ENCODE results near the gene VPS33B. TPM values are rescaled to one million over a fixed set of nuclear protein-coding genes. Genes with fewer than 3 reads are reported as not detected.
A peak's percentile ranks its signal among the peaks of the same experiment; 100 is the strongest.

The VPS33B gene
- total RNA-seq, 2 donors from 2014 or later, result 23.6 to 26.5 TPM

DNA sequence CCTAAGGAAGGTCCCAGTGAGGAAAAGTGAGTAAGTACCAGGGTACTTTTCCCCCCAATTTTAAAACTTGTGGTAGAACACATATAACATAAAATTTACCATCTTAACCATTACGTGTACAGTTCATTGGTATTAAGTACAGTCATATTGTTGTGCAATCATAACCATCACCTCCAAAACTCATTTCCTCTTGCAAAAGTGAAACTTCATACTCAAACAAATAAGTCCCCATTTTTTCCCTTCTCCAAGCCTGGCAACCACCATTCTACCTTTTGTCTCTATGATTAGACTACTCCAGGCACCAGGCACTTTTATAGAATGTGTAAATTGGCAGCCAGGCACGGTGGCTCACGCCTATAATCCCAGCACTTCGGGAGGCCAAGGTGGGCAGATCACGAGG is 40.3 kb downstream of the VPS33B start:
- peaks cover 31% of the 10 kb centered on the region for H3K36me3 Mint-ChIP-seq
- peak overlapping the region; percentile 59 to 89 for H3K27ac Mint-ChIP-seq
- DNase-seq (ENCODE audit: low spot score) (peak; percentile 69), ATAC-seq (peak; percentile 86 to 89)
- peak overlapping the region; percentile 67 for H3K4me3 Mint-ChIP-seq
- peaks cover 23 to 32% of the 10 kb centered on the region in 2 donors for H3K4me1 Mint-ChIP-seq (ENCODE audit: low read depth in 2 of 2)
- no peaks in the 10 kb centered on the region for H3K27me3 Mint-ChIP-seq
- H3K9me3 Mint-ChIP-seq, result no peaks in the 10 kb centered on the region

DNA sequence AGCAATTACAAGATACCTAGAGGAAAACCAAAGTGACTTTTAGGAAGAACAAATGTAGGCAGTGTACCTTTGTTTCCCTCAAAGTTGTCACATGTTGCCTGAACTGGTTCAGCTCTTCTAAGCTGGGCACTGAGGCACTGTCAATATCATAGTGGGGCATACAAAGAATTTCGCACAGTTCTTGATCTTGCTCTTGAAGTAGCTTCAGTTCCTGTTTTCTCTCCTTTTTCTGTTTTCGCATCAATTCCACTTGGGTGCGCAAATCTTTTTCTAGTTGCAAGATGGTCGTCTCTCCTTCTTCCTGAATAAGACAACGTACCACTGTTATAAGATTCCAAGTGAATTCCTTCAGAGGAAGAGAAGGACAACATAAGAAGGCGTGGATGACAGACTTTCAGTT is 40.7 kb downstream of the VPS33B start:
- ATAC-seq, result no peak
- no peaks in the 10 kb centered on the region for H3K9me3 Mint-ChIP-seq
- peaks cover 23 to 32% of the 10 kb centered on the region in 2 donors for H3K4me1 Mint-ChIP-seq (ENCODE audit: low read depth in 2 of 2)
- peak overlapping the region; percentile 67 for H3K4me3 Mint-ChIP-seq
- peak overlapping the region; percentile 59 to 89 for H3K27ac Mint-ChIP-seq
- no peak for DNase-seq (ENCODE audit: low spot score)
- H3K36me3 Mint-ChIP-seq, result peaks cover 31% of the 10 kb centered on the region
- no peaks in the 10 kb centered on the region for H3K27me3 Mint-ChIP-seq

DNA sequence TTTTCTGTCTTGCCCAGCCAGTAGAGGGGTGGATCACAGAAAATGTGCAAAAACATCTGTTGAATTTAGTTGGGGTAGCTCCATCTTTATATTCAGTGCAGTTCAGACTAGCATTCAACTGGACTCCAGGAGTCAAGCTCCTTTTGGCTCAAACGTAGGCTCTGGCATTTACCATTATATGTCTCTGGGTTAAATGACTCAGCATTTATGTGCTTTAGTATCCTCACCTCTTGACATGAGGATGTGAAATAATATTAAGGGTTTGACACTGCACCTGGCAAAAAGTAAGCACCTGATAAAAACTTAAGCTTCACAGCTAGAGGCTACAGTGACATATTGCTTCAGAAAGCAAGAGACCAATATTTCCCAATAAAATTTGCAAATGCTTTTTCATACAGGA is 42.8 kb downstream of the VPS33B start:
- Mint-ChIP-seq H3K4me3 (no peak overlapping the region), H3K27me3 (no peaks in the 10 kb centered on the region), H3K36me3 (peaks cover 34% of the 10 kb centered on the region), H3K4me1 (ENCODE audit: low read depth in 2 of 2) (peaks cover 23 to 32% of the 10 kb centered on the region in 2 donors), H3K27ac (peak overlapping the region in 1 of 2 donors; percentile 45), H3K9me3 (no peaks in the 10 kb centered on the region)
- DNase-seq (ENCODE audit: low spot score) (no peak), ATAC-seq (no peak)

- ATAC-seq, result no peak
- Mint-ChIP-seq H3K9me3 (no peaks in the 10 kb centered on the region), H3K27ac (no peak overlapping the region), H3K4me3 (no peak overlapping the region), H3K27me3 (no peaks in the 10 kb centered on the region), H3K4me1 (ENCODE audit: low read depth in 2 of 2) (peaks cover 0 to under 1% of the 10 kb centered on the region in 2 donors), H3K36me3 (peaks cover 19% of the 10 kb centered on the region)
- no peak for DNase-seq (ENCODE audit: low spot score)
Measured at GRCh38 chr15:90974216-90974615, 48.2 kb downstream of the VPS33B start.

GRCh38 chr15:90972133-90972532 is 50.3 kb downstream of the VPS33B start:
- H3K9me3 Mint-ChIP-seq, result no peaks in the 10 kb centered on the region
- no peak overlapping the region for H3K27ac Mint-ChIP-seq
- ATAC-seq, result no peak
- H3K4me1 Mint-ChIP-seq (ENCODE audit: low read depth in 2 of 2), result no peaks in the 10 kb centered on the region
- H3K27me3 Mint-ChIP-seq, result no peaks in the 10 kb centered on the region
- H3K36me3 Mint-ChIP-seq, result peaks cover 14% of the 10 kb centered on the region
- no peak overlapping the region for H3K4me3 Mint-ChIP-seq
- no peak for DNase-seq (ENCODE audit: low spot score)

DNA sequence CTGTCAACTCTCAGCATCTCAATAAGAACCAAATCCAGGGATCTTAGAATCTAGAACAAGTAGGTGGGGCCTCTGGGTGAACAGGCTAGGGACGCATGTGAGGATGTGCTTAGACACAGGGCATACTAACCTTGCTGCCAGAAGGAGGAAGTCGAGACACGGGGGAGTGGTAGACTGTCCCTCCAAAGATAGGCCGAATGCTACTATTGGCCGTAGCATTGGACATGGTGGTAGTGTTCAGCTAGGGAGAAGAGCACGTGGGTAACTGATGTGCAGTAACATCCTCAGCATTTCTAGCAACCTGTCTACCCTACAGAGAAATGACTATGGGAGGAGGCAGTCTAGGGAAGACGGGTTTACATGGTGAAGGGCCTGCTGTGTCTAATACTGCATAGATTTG is 52.1 kb downstream of the VPS33B start:
- H3K36me3 Mint-ChIP-seq, result peaks cover 14% of the 10 kb centered on the region
- no peak overlapping the region for H3K4me3 Mint-ChIP-seq
- H3K27me3 Mint-ChIP-seq, result no peaks in the 10 kb centered on the region
- DNase-seq (ENCODE audit: low spot score) (no peak), ATAC-seq (no peak)
- no peaks in the 10 kb centered on the region for H3K9me3 Mint-ChIP-seq
- H3K27ac Mint-ChIP-seq, result no peak overlapping the region
- no peaks in the 10 kb centered on the region for H3K4me1 Mint-ChIP-seq (ENCODE audit: low read depth in 2 of 2)

DNA sequence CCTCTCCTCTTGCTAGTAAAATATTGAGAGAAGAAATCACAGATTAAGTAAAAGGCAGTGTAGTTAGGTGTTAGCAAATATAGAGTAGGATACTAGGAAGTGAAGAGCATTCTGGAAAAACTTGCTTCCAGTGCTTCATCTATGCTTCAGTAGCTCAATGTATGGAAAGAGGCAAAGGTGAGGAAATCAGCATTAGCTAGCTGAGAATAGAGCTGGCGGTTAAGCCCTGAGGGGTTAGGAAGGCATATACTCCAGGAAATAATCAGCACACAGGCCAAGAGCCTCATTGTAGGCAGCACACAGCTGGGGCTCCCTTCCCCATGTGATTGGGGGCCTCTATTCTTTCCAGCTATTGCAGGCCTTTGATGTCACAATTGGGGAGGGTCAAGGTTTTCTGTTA is 54.0 kb downstream of the VPS33B start:
- H3K27ac Mint-ChIP-seq, result no peak overlapping the region
- ATAC-seq, result no peak
- H3K27me3 Mint-ChIP-seq, result no peaks in the 10 kb centered on the region
- DNase-seq (ENCODE audit: low spot score), result no peak
- H3K36me3 Mint-ChIP-seq, result no peaks in the 10 kb centered on the region
- no peaks in the 10 kb centered on the region for H3K4me1 Mint-ChIP-seq (ENCODE audit: low read depth in 2 of 2)
- no peak overlapping the region for H3K4me3 Mint-ChIP-seq
- H3K9me3 Mint-ChIP-seq, result no peaks in the 10 kb centered on the region

GRCh38 chr15:90967206-90967605 is 55.2 kb downstream of the VPS33B start:
- Mint-ChIP-seq H3K4me3 (no peak overlapping the region), H3K4me1 (ENCODE audit: low read depth in 2 of 2) (no peaks in the 10 kb centered on the region), H3K9me3 (no peaks in the 10 kb centered on the region), H3K36me3 (no peaks in the 10 kb centered on the region), H3K27ac (no peak overlapping the region), H3K27me3 (no peaks in the 10 kb centered on the region)
- DNase-seq (ENCODE audit: low spot score), result no peak
- ATAC-seq, result no peak

- Mint-ChIP-seq H3K27ac (no peak overlapping the region), H3K36me3 (no peaks in the 10 kb centered on the region)
Measured at GRCh38 chr15:90966262-90966661, 56.1 kb downstream of the VPS33B start.

DNA sequence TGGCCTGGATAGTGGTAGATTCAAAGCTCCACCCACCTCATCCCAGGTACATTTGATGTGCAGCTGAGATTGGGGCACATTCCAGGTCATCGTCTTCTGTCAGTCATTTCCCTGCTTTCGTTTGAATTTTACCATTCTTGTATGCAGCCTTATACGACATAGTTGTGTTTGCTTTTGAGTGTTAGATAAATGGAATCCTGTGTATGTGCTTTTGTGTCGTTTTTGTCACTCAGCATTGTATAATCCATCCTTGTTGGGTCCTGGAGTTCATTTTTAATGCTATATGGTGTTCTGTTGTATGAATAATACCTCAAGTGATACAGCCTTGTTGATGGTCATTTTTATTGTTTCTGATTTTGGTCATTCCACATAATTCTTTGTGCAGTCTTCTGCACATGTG is 60.4 kb downstream of the VPS33B start:
- no peaks in the 10 kb centered on the region for H3K36me3 Mint-ChIP-seq
- no peak for DNase-seq (ENCODE audit: low spot score)
- H3K4me3 Mint-ChIP-seq, result no peak overlapping the region
- no peaks in the 10 kb centered on the region for H3K27me3 Mint-ChIP-seq
- no peak for ATAC-seq
- no peaks in the 10 kb centered on the region for H3K9me3 Mint-ChIP-seq
- no peak overlapping the region for H3K27ac Mint-ChIP-seq
- peaks cover 0 to 5% of the 10 kb centered on the region in 2 donors for H3K4me1 Mint-ChIP-seq (ENCODE audit: low read depth in 2 of 2)

More at GRCh38 chr15:90966262-90966661, 56.1 kb downstream of the VPS33B start:
- Mint-ChIP-seq H3K4me3 (no peak overlapping the region), H3K27me3 (no peaks in the 10 kb centered on the region), H3K4me1 (ENCODE audit: low read depth in 2 of 2) (peaks cover 0 to 2% of the 10 kb centered on the region in 2 donors), H3K9me3 (no peaks in the 10 kb centered on the region)
- DNase-seq (ENCODE audit: low spot score), result no peak
- no peak for ATAC-seq

- DNase-seq (ENCODE audit: low spot score), result no peak
- no peaks in the 10 kb centered on the region for H3K36me3 Mint-ChIP-seq
- H3K9me3 Mint-ChIP-seq, result no peaks in the 10 kb centered on the region
- no peaks in the 10 kb centered on the region for H3K27me3 Mint-ChIP-seq
- no peak overlapping the region for H3K4me3 Mint-ChIP-seq
- no peak overlapping the region for H3K27ac Mint-ChIP-seq
- ATAC-seq, result no peak
- H3K4me1 Mint-ChIP-seq (ENCODE audit: low read depth in 2 of 2), result peaks cover 0 to 5% of the 10 kb centered on the region in 2 donors
Measured at GRCh38 chr15:90960298-90961091, 61.9 kb downstream of the VPS33B start.

DNA sequence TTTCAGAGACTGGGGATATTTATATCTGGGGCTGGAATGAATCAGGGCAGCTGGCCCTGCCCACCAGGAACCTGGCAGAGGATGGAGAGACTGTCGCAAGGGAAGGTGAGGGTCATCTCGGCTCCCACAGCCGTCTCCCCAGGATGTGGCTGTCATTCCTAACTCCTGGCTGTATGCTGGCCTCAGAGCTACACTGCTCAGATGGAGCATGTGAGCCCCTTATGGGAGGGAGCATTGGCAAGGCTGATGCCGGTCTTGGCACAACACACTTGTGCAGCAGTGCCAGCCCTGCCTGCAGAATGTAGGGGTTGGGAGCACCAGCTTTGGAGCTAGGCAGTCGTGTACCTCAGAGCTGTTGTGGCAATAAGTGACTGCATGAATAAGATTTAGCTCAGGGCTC is 62.5 kb downstream of the VPS33B start:
- Mint-ChIP-seq H3K4me1 (ENCODE audit: low read depth in 2 of 2) (peaks cover 0 to 5% of the 10 kb centered on the region in 2 donors), H3K36me3 (no peaks in the 10 kb centered on the region), H3K27me3 (no peaks in the 10 kb centered on the region), H3K4me3 (no peak overlapping the region), H3K9me3 (no peaks in the 10 kb centered on the region), H3K27ac (peak overlapping the region in 1 of 2 donors; percentile 12)
- DNase-seq (ENCODE audit: low spot score), result no peak
- ATAC-seq, result no peak

GRCh38 chr15:90959028-90959595 is 63.3 kb downstream of the VPS33B start:
- ATAC-seq (no peak), DNase-seq (ENCODE audit: low spot score) (no peak)
- Mint-ChIP-seq H3K4me3 (no peak overlapping the region), H3K4me1 (ENCODE audit: low read depth in 2 of 2) (peaks cover 0 to 5% of the 10 kb centered on the region in 2 donors), H3K9me3 (no peaks in the 10 kb centered on the region), H3K27ac (peak overlapping the region in 1 of 2 donors; percentile 12), H3K27me3 (no peaks in the 10 kb centered on the region), H3K36me3 (no peaks in the 10 kb centered on the region)

- Mint-ChIP-seq H3K27me3 (no peaks in the 10 kb centered on the region), H3K4me3 (peak overlapping the region; percentile 66), H3K27ac (no peak overlapping the region), H3K36me3 (no peaks in the 10 kb centered on the region), H3K4me1 (ENCODE audit: low read depth in 2 of 2) (peaks cover 0 to 14% of the 10 kb centered on the region in 2 donors), H3K9me3 (no peaks in the 10 kb centered on the region)
- ATAC-seq (no peak), DNase-seq (ENCODE audit: low spot score) (no peak)
Measured at GRCh38 chr15:90957791-90958190, 64.6 kb downstream of the VPS33B start.

All from natural killer cell treated with Interleukin-12 subunit alpha and Interleukin-12 subunit beta and Interleukin-15 and Interleukin-18, amount 100 ng/mL, for 72 hours (primary cell).